ENCODE results near the gene CCER1. TPM values are rescaled to one million over a fixed set of nuclear protein-coding genes. Genes with fewer than 3 reads are reported as not detected.

Gene CCER1
- total RNA-seq, 2 donors from 2014 or later, result not detected

DNA sequence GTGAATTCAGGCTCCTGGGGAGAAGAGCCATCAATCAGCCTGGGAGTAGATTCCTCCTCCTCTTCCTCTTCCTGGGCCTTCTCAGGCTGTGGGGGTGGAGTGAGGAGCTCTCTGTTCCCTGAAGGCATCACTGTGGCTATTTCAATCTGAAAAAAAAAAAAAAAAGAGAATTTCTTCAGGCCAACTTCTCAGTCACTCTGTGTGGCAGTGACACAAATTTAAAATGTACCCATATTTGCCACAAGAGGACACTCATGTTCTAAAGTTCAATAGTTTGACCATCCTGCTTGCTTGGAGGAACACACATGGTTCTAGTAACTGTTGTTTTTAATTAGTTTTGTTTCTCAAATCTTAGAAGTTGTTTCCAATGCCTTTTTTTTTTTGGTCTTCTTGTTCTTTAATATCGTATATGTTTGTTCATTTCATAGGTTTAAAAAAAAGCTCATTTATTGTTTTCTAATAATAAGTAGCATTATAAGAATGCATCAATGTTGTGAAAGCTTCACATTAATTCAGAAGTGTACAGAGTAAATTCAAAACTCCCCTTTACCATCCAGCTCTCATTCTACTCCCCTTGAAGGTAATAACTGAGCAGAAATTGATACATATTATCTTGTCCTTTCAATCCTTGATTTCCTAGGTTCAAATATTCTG lies 23.3 kb upstream of the CCER1 start:
- no peak overlapping the region for H3K27ac Mint-ChIP-seq

DNA sequence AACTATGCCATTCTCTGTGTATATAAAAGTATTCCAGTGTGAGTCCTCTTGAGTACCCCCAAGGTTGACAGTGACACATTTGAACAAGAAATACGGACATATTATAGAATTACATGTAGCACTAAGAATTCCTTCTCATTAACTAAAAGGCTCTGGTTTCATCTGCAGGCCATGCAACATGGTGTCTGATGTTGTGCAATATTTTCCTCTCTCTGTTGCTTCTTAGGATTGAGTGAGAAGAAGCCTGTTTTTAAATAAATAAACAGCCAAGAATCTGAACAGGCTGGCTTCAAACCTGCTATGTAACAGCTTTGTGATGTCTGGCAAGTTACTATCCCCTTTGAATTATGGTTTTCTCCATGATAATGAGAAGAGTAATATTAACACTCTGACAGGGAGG lies 22.2 kb upstream of the CCER1 start:
- H3K4me3 Mint-ChIP-seq, result no peak overlapping the region

More for the DNA sequence above, 23.3 kb upstream of the CCER1 start:
- no peaks in the 10 kb centered on the region for H3K27me3 ChIP-seq (ENCODE audit: control insufficient read depth, insufficient read depth, low read length, poor library complexity, severe bottlenecking)
- H3K4me3 ChIP-seq (ENCODE audit: low read length), result no peak overlapping the region
- no CpG with 5 or more reads among the region's 1 CpG for WGBS, 2 experiments (ENCODE audit: insufficient coverage in 1 of 2, insufficient read length in 1 of 2)
- Mint-ChIP-seq H3K27me3 (ENCODE audit: insufficient read depth) (peaks cover 29% of the 10 kb centered on the region), H3K4me1 (peaks cover 7% of the 10 kb centered on the region), H3K36me3 (ENCODE audit: low read depth) (no peaks in the 10 kb centered on the region), H3K4me3 (no peak overlapping the region), H3K9me3 (no peaks in the 10 kb centered on the region)
- TF ChIP-seq, protein P1, sequence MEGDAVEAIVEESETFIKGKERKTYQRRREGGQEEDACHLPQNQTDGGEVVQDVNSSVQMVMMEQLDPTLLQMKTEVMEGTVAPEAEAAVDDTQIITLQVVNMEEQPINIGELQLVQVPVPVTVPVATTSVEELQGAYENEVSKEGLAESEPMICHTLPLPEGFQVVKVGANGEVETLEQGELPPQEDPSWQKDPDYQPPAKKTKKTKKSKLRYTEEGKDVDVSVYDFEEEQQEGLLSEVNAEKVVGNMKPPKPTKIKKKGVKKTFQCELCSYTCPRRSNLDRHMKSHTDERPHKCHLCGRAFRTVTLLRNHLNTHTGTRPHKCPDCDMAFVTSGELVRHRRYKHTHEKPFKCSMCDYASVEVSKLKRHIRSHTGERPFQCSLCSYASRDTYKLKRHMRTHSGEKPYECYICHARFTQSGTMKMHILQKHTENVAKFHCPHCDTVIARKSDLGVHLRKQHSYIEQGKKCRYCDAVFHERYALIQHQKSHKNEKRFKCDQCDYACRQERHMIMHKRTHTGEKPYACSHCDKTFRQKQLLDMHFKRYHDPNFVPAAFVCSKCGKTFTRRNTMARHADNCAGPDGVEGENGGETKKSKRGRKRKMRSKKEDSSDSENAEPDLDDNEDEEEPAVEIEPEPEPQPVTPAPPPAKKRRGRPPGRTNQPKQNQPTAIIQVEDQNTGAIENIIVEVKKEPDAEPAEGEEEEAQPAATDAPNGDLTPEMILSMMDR (conservative IDR thresholded peaks at IDR 0.05), result peak; percentile 88
- H3K4me1 ChIP-seq (ENCODE audit: control insufficient read depth, insufficient read depth, low read length), result no peaks in the 10 kb centered on the region
- H3K9ac ChIP-seq (ENCODE audit: extremely low read depth, low read length, poor library complexity, severe bottlenecking), result no peak overlapping the region
- DNase-seq, result no peak
- no peak overlapping the region for H3K27ac ChIP-seq (ENCODE audit: low read depth, low read length)
- H3K36me3 ChIP-seq (ENCODE audit: control insufficient read depth, insufficient read depth, low read length), result no peaks in the 10 kb centered on the region
- H3K9me3 ChIP-seq (ENCODE audit: control insufficient read depth, low read length), result no peaks in the 10 kb centered on the region

DNA sequence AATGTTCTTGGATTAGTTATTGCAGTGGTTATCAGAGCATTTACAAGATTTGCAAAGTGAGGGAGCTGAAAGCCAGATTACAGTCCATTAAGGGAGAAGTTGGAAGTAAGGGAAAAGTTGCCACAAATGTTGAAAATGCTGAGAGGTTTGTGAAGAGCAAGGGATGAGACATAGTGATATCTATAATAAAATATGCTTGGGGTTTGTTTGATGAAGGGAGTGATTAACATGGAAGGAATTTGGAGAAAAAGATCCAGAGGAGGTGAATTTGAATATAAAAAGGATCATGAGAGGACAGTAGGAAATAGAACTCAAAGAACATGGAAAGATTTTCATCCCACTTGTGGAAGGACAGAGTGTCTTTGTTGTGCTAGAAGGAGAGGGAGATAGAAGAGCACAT lies 19.3 kb upstream of the CCER1 start:
- no peak for DNase-seq

More for the DNA sequence above, 22.2 kb upstream of the CCER1 start:
- no peaks in the 10 kb centered on the region for H3K9me3 Mint-ChIP-seq
- H3K4me1 ChIP-seq (ENCODE audit: control insufficient read depth, insufficient read depth, low read length), result no peaks in the 10 kb centered on the region
- no peak overlapping the region for H3K9ac ChIP-seq (ENCODE audit: extremely low read depth, low read length, poor library complexity, severe bottlenecking)
- 80% methylated on average over 1 of the region's 1 CpG; no CpG with 5 or more reads in 1 of the 2 experiments for WGBS, 2 experiments (ENCODE audit: insufficient coverage in 1 of 2, insufficient read length in 1 of 2)
- H3K36me3 ChIP-seq (ENCODE audit: control insufficient read depth, insufficient read depth, low read length), result no peaks in the 10 kb centered on the region
- no peak for DNase-seq
- H3K27me3 Mint-ChIP-seq (ENCODE audit: insufficient read depth), result peaks cover 18% of the 10 kb centered on the region
- no peaks in the 10 kb centered on the region for H3K36me3 Mint-ChIP-seq (ENCODE audit: low read depth)
- H3K27ac Mint-ChIP-seq, result no peak overlapping the region
- TF ChIP-seq, protein P1 (conservative IDR thresholded peaks at IDR 0.05), result no peak
- no peaks in the 10 kb centered on the region for H3K9me3 ChIP-seq (ENCODE audit: control insufficient read depth, low read length)
- H3K27me3 ChIP-seq (ENCODE audit: control insufficient read depth, insufficient read depth, low read length, poor library complexity, severe bottlenecking), result no peaks in the 10 kb centered on the region
- H3K4me1 Mint-ChIP-seq, result peaks cover 7% of the 10 kb centered on the region
- H3K27ac ChIP-seq (ENCODE audit: low read depth, low read length), result no peak overlapping the region
- H3K4me3 ChIP-seq (ENCODE audit: low read length), result no peak overlapping the region

More for the DNA sequence above, 19.3 kb upstream of the CCER1 start:
- Histone ChIP-seq H3K9me3 (ENCODE audit: control insufficient read depth, low read length) (no peaks in the 10 kb centered on the region), H3K27ac (ENCODE audit: low read depth, low read length) (no peak overlapping the region), H3K9ac (ENCODE audit: extremely low read depth, low read length, poor library complexity, severe bottlenecking) (no peak overlapping the region), H3K27me3 (ENCODE audit: control insufficient read depth, insufficient read depth, low read length, poor library complexity, severe bottlenecking) (no peaks in the 10 kb centered on the region), H3K4me3 (ENCODE audit: low read length) (no peak overlapping the region), H3K4me1 (ENCODE audit: control insufficient read depth, insufficient read depth, low read length) (no peaks in the 10 kb centered on the region), H3K36me3 (ENCODE audit: control insufficient read depth, insufficient read depth, low read length) (no peaks in the 10 kb centered on the region)
- Mint-ChIP-seq H3K4me1 (peaks cover 7% of the 10 kb centered on the region), H3K9me3 (no peaks in the 10 kb centered on the region), H3K4me3 (no peak overlapping the region), H3K27ac (no peak overlapping the region), H3K27me3 (ENCODE audit: insufficient read depth) (no peaks in the 10 kb centered on the region), H3K36me3 (ENCODE audit: low read depth) (no peaks in the 10 kb centered on the region)
- TF ChIP-seq, protein P1 (conservative IDR thresholded peaks at IDR 0.05), result no peak

Measured in endodermal cell (in vitro differentiated cells).